Measurements from ENCODE around the gene CD22.

Gene CD22

GRCh38 chr19:35389192-35389861, 60.3 kb downstream of the CD22 start:
- Histone ChIP-seq H3K4me1 (ENCODE audit: insufficient read depth, low read length, poor library complexity, severe bottlenecking) (peaks cover 8% of the 10 kb centered on the region), H3K9me3 (ENCODE audit: insufficient read depth, low read depth, low read length) (peaks cover 8% of the 10 kb centered on the region), H3K9ac (ENCODE audit: low read depth, low read length, poor library complexity, severe bottlenecking) (no peak overlapping the region), H3K36me3 (ENCODE audit: insufficient read depth, low read length) (no peaks in the 10 kb centered on the region), H4K20me1 (ENCODE audit: insufficient read depth, low read length, poor library complexity, severe bottlenecking) (no peaks in the 10 kb centered on the region), H3K4me2 (ENCODE audit: low read depth, low read length, poor library complexity, severe bottlenecking) (no peak overlapping the region), H3K79me2 (ENCODE audit: insufficient read depth, low read length) (no peaks in the 10 kb centered on the region), H3K27me3 (ENCODE audit: insufficient read depth, low read length, poor library complexity, severe bottlenecking) (no peaks in the 10 kb centered on the region), H2AFZ (ENCODE audit: low read length) (no peak overlapping the region), H3K9me2 (replicated peaks; ENCODE audit: low read depth, low read length) (no peaks in the 10 kb centered on the region), H3F3A (ENCODE audit: low read depth) (no peaks in the 10 kb centered on the region), H3K4me3 (ENCODE audit: low read length, poor library complexity, severe bottlenecking) (no peak overlapping the region)
- TF ChIP-seq EZH2phosphoT487 (IDR thresholded peaks at IDR 0.05; ENCODE audit: borderline replicate concordance), result no peak
- TF ChIP-seq, protein P1, sequence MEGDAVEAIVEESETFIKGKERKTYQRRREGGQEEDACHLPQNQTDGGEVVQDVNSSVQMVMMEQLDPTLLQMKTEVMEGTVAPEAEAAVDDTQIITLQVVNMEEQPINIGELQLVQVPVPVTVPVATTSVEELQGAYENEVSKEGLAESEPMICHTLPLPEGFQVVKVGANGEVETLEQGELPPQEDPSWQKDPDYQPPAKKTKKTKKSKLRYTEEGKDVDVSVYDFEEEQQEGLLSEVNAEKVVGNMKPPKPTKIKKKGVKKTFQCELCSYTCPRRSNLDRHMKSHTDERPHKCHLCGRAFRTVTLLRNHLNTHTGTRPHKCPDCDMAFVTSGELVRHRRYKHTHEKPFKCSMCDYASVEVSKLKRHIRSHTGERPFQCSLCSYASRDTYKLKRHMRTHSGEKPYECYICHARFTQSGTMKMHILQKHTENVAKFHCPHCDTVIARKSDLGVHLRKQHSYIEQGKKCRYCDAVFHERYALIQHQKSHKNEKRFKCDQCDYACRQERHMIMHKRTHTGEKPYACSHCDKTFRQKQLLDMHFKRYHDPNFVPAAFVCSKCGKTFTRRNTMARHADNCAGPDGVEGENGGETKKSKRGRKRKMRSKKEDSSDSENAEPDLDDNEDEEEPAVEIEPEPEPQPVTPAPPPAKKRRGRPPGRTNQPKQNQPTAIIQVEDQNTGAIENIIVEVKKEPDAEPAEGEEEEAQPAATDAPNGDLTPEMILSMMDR (conservative IDR thresholded peaks at IDR 0.05; ENCODE audit: low read length), result no peak

- Histone ChIP-seq H3K4me3 (ENCODE audit: low read length, poor library complexity, severe bottlenecking) (no peak overlapping the region), H3K9me2 (replicated peaks; ENCODE audit: low read depth, low read length) (no peaks in the 10 kb centered on the region), H3K9me3 (ENCODE audit: insufficient read depth, low read depth, low read length) (no peaks in the 10 kb centered on the region), H3K9ac (ENCODE audit: low read depth, low read length, poor library complexity, severe bottlenecking) (no peak overlapping the region), H3F3A (ENCODE audit: low read depth) (no peaks in the 10 kb centered on the region), H3K4me2 (ENCODE audit: low read depth, low read length, poor library complexity, severe bottlenecking) (no peak overlapping the region), H3K4me1 (ENCODE audit: insufficient read depth, low read length, poor library complexity, severe bottlenecking) (peaks cover 8% of the 10 kb centered on the region), H3K27me3 (ENCODE audit: insufficient read depth, low read length, poor library complexity, severe bottlenecking) (no peaks in the 10 kb centered on the region), H3K36me3 (ENCODE audit: insufficient read depth, low read length) (no peaks in the 10 kb centered on the region), H4K20me1 (ENCODE audit: insufficient read depth, low read length, poor library complexity, severe bottlenecking) (no peaks in the 10 kb centered on the region), H3K79me2 (ENCODE audit: insufficient read depth, low read length) (no peaks in the 10 kb centered on the region), H2AFZ (ENCODE audit: low read length) (peak overlapping the region; percentile 61; the same call in 1 of the 2 replicates)
- TF ChIP-seq EZH2phosphoT487 (IDR thresholded peaks at IDR 0.05; ENCODE audit: borderline replicate concordance), result no peak
- TF ChIP-seq, protein P1 (conservative IDR thresholded peaks at IDR 0.05; ENCODE audit: low read length), result no peak
These were observed 64.0 kb downstream of the CD22 start for GRCh38 chr19:35392742-35393715.

DNA sequence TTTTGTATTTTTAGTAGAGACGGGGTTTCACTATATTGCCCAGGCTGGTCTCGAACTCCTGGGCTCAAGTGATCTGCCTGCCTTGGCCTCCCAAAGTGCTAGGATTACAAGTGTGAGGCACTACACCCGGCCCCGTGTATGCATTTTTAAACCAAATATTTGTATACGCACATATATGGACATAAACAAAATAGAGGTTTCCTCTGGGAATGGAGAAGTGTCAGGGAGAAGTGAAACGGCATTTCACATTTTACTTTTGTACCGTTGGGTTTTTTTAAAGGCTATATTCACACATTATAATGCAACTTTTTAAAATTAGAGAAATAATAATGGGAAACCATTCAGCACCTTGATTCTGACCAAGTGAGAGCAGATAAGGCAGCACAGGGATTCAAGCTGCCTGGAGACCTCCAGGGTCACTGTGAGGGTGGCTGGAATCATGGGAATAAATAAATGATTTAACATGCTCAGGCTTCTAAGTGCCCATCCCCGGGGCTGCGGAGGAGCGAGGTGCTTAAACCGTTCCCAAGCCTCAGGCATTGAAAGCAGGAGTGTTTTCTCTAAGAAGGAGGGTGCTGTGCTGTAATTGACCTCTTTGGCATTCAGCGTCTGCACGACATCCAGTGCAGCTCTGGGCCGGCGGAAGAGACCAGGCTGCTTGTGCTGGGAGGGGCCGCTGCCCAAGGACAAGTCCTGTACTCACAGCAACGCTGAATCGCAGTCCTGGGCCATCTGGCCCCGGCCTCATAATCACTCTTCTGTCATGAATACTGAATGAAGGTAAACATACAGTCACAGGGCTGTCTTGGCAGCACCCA, 66.6 kb downstream of the CD22 start:
- H3K9me2 ChIP-seq (replicated peaks; ENCODE audit: low read depth, low read length), result no peaks in the 10 kb centered on the region

More for the DNA sequence above, 66.6 kb downstream of the CD22 start:
- H3K4me1 ChIP-seq (ENCODE audit: insufficient read depth, low read length, poor library complexity, severe bottlenecking), result peaks cover 8% of the 10 kb centered on the region
- no peaks in the 10 kb centered on the region for H3F3A ChIP-seq (ENCODE audit: low read depth)
- H2AFZ ChIP-seq (ENCODE audit: low read length), result no peak overlapping the region
- H3K79me2 ChIP-seq (ENCODE audit: insufficient read depth, low read length), result no peaks in the 10 kb centered on the region
- H3K4me3 ChIP-seq (ENCODE audit: low read length, poor library complexity, severe bottlenecking), result no peak overlapping the region
- H3K9me3 ChIP-seq (ENCODE audit: insufficient read depth, low read depth, low read length), result no peaks in the 10 kb centered on the region
- no peak overlapping the region for H3K4me2 ChIP-seq (ENCODE audit: low read depth, low read length, poor library complexity, severe bottlenecking)
- H3K27me3 ChIP-seq (ENCODE audit: insufficient read depth, low read length, poor library complexity, severe bottlenecking), result no peaks in the 10 kb centered on the region
- H4K20me1 ChIP-seq (ENCODE audit: insufficient read depth, low read length, poor library complexity, severe bottlenecking), result no peaks in the 10 kb centered on the region
- no peak overlapping the region for H3K9ac ChIP-seq (ENCODE audit: low read depth, low read length, poor library complexity, severe bottlenecking)
- no peaks in the 10 kb centered on the region for H3K36me3 ChIP-seq (ENCODE audit: insufficient read depth, low read length)
- no peak for TF ChIP-seq EZH2phosphoT487 (IDR thresholded peaks at IDR 0.05; ENCODE audit: borderline replicate concordance)
- TF ChIP-seq, protein P1 (conservative IDR thresholded peaks at IDR 0.05; ENCODE audit: low read length), result no peak
